IMR-90 (cell line): Measurements from ENCODE around the gene TARBP2. TPM values are rescaled to one million over a fixed set of nuclear protein-coding genes. Genes with fewer than 3 reads are reported as not detected.

ENCODE experiments used
- ATAC-seq: fragments of 200-7000 bp; cut with Tn5 transposase; 2 replicates; pipeline ENCODE4 v1.9.1; 2020; ENCODE audit warnings: low read depth, mild to moderate bottlenecking, moderate library complexity
- BruUV-seq: library from RNA; stranded (reverse); fragments of 400-500 nt; replicated peaks from 2 replicates; lab custom pipeline; 2021; lab: Mats Ljungman, UMichigan
- CTCF ChIA-PET: fragments of 300-600 bp; formaldehyde crosslinking; extraction: SDS; loops from one replicate; lab custom pipeline; 2021; ENCODE audit warnings: antibody characterized with exemption; lab: Yijun Ruan, JAX
- POLR2A ChIA-PET: fragments of 300-600 bp; sonication (Branson Sonifier 250); formaldehyde crosslinking; loops from one replicate; lab custom pipeline; 2022; ENCODE audit warnings: antibody characterized with exemption; ENCODE audit not compliant: unreplicated experiment; lab: Charles Lee
- DNase-seq: peaks from one replicate; pipeline ENCODE4 v3.0.0; 2013
- H2AFZ ChIP-seq: replicated peaks from 2 replicates; pipeline ENCODE3; 2013; ENCODE audit warnings: low read length, mild to moderate bottlenecking; ENCODE audit not compliant: poor library complexity
- H2AK5ac ChIP-seq: 2 replicates; pipeline ENCODE4 v1.6.1; 2013; ENCODE audit warnings: low read depth, low read length, inconsistent platforms
- H2AK9ac ChIP-seq: replicated peaks from 2 replicates; pipeline ENCODE3; 2013; ENCODE audit warnings: mild to moderate bottlenecking, low read depth, low read length, moderate library complexity; ENCODE audit not compliant: poor library complexity
- H2BK120ac ChIP-seq: 2 replicates; pipeline ENCODE4 v1.6.1; 2013; ENCODE audit warnings: low read depth, low read length, inconsistent platforms
- H2BK15ac ChIP-seq: 3 replicates; pipeline ENCODE4 v1.6.1; 2013; ENCODE audit warnings: low read depth, low read length, inconsistent platforms
- H2BK20ac ChIP-seq: 2 replicates; pipeline ENCODE4 v1.6.1; 2013; ENCODE audit warnings: low read depth, mild to moderate bottlenecking, inconsistent platforms, low read length, moderate library complexity
- H2BK5ac ChIP-seq: 2 replicates; pipeline ENCODE4 v1.6.1; 2013; ENCODE audit warnings: mild to moderate bottlenecking, low read depth, low read length, inconsistent platforms; ENCODE audit not compliant: poor library complexity, severe bottlenecking
- H3K14ac ChIP-seq: replicated peaks from 2 replicates; pipeline ENCODE4 v1.6.1; 2013; ENCODE audit warnings: low read depth, low read length, inconsistent platforms
- H3K18ac ChIP-seq: 2 replicates; pipeline ENCODE4 v1.6.1; 2013; ENCODE audit warnings: low read depth, low read length, control low read depth
- H3K23ac ChIP-seq: 2 replicates; pipeline ENCODE4 v1.6.1; 2013; ENCODE audit warnings: low read depth, low read length, inconsistent platforms
- H3K27ac ChIP-seq: 2 replicates; pipeline ENCODE4 v1.5.1; 2013; ENCODE audit warnings: mild to moderate bottlenecking, control low read depth, low read length; ENCODE audit not compliant: insufficient read depth
- H3K27me3 ChIP-seq: 2 replicates; pipeline ENCODE4 v1.6.1; 2013; ENCODE audit warnings: low read length; ENCODE audit not compliant: control insufficient read depth, insufficient read depth
- H3K36me3 ChIP-seq: 2 replicates; pipeline ENCODE4 v1.6.1; 2013; ENCODE audit warnings: low read length, mixed read lengths; ENCODE audit not compliant: control insufficient read depth, insufficient read depth
- H3K4ac ChIP-seq: 2 replicates; pipeline ENCODE4 v1.6.1; 2013; ENCODE audit warnings: low read depth, low read length, inconsistent platforms
- H3K4me1 ChIP-seq: 2 replicates; pipeline ENCODE4 v1.6.1; 2013; ENCODE audit warnings: low read length, mixed read lengths; ENCODE audit not compliant: control insufficient read depth, insufficient read depth
- H3K4me2 ChIP-seq: 2 replicates; pipeline ENCODE4 v1.6.1; 2013; ENCODE audit warnings: low read depth, mild to moderate bottlenecking, control low read depth, low read length, moderate library complexity
- H3K4me3 ChIP-seq: 2 replicates; pipeline ENCODE4 v1.5.1; 2013; ENCODE audit warnings: low read depth, mild to moderate bottlenecking, control low read depth, low read length, moderate library complexity; ENCODE audit not compliant: insufficient read depth
- H3K56ac ChIP-seq: 2 replicates; pipeline ENCODE4 v1.6.1; 2013; ENCODE audit warnings: low read length, inconsistent platforms; ENCODE audit not compliant: insufficient read depth; ENCODE audit errors: extremely low read depth
- H3K79me1 ChIP-seq, 2 experiments: 2 replicates each; pipeline ENCODE4 v1.6.1; 2013; ENCODE audit warnings: low read length in 2 of 2, inconsistent platforms in 1 of 2, low read depth in 1 of 2
- H3K9ac ChIP-seq: 2 replicates; pipeline ENCODE4 v1.6.1; 2013; ENCODE audit warnings: low read depth, low read length, control low read depth
- H3K9me1 ChIP-seq: 2 replicates; pipeline ENCODE4 v1.6.1; 2013; ENCODE audit warnings: low read length, inconsistent platforms; ENCODE audit not compliant: insufficient read depth
- H3K9me3 ChIP-seq: 2 replicates; pipeline ENCODE4 v1.6.1; 2013; ENCODE audit warnings: low read length; ENCODE audit not compliant: control insufficient read depth, insufficient read depth
- H4K20me1 ChIP-seq: 2 replicates; pipeline ENCODE4 v1.6.1; 2013; ENCODE audit warnings: low read length, inconsistent platforms; ENCODE audit not compliant: insufficient read depth
- H4K5ac ChIP-seq: 2 replicates; pipeline ENCODE4 v1.6.1; 2013; ENCODE audit warnings: mild to moderate bottlenecking, low read depth, low read length, control low read depth
- H4K8ac ChIP-seq, 2 experiments: 2 replicates each; pipeline ENCODE4 v1.6.1; 2013; ENCODE audit warnings: low read depth in 2 of 2, low read length in 2 of 2, control low read depth in 1 of 2, inconsistent platforms in 1 of 2
- H4K91ac ChIP-seq: 2 replicates; pipeline ENCODE4 v1.6.1; 2013; ENCODE audit warnings: low read depth, low read length, inconsistent platforms; ENCODE audit not compliant: insufficient read depth
- BHLHE40 ChIP-seq: fragments of 150-350 bp; IDR thresholded peaks from 2 replicates; pipeline ENCODE4 v1.6.1; 2016; ENCODE audit warnings: mild to moderate bottlenecking, low read depth, low read length
- CEBPB ChIP-seq: IDR thresholded peaks from 2 replicates; pipeline ENCODE4 v1.6.1; 2012; ENCODE audit warnings: low read depth, low read length, improper control_type of control experiment
- CHD1 ChIP-seq: IDR thresholded peaks from 2 replicates; pipeline ENCODE4 v1.6.1; 2012; ENCODE audit warnings: low read depth, low read length, improper control_type of control experiment
- CTCF ChIP-seq: conservative IDR thresholded peaks from 2 replicates; pipeline ENCODE4 v1.5.1; 2012; ENCODE audit warnings: mild to moderate bottlenecking, low read depth, low read length, improper control_type of control experiment
- ELK1 ChIP-seq: fragments of 150-350 bp; IDR thresholded peaks from 2 replicates; pipeline ENCODE4 v1.6.1; 2016; ENCODE audit warnings: low read depth, mild to moderate bottlenecking, low read length, moderate library complexity, borderline replicate concordance
- MAFK ChIP-seq: IDR thresholded peaks from 2 replicates; pipeline ENCODE4 v1.6.1; 2012; ENCODE audit warnings: low read depth, low read length, improper control_type of control experiment
- MAZ ChIP-seq: IDR thresholded peaks from 2 replicates; pipeline ENCODE4 v1.6.1; 2012; ENCODE audit warnings: low read depth, mild to moderate bottlenecking, low read length, improper control_type of control experiment, moderate library complexity, borderline replicate concordance
- MXI1 ChIP-seq: IDR thresholded peaks from 2 replicates; pipeline ENCODE4 v1.6.1; 2012; ENCODE audit warnings: low read depth, mild to moderate bottlenecking, low read length, moderate library complexity, borderline replicate concordance
- NFE2L2 ChIP-seq: fragments of 150-350 bp; IDR thresholded peaks from 2 replicates; pipeline ENCODE4 v1.6.1; 2016; ENCODE audit warnings: low read depth, mild to moderate bottlenecking, low read length
- POLR2A ChIP-seq: IDR thresholded peaks from 2 replicates; pipeline ENCODE4 v1.6.1; 2012; ENCODE audit warnings: mild to moderate bottlenecking, low read depth, low read length
- RAD21 ChIP-seq: IDR thresholded peaks from 2 replicates; pipeline ENCODE4 v1.6.1; 2012; ENCODE audit warnings: low read length, improper control_type of control experiment
- RCOR1 ChIP-seq: IDR thresholded peaks from 2 replicates; pipeline ENCODE4 v1.6.1; 2012; ENCODE audit warnings: mild to moderate bottlenecking, low read length, improper control_type of control experiment; ENCODE audit not compliant: insufficient replicate concordance
- RFX5 ChIP-seq: IDR thresholded peaks from 2 replicates; pipeline ENCODE4 v1.8.0; 2012; ENCODE audit warnings: low read depth, mild to moderate bottlenecking, low read length, moderate library complexity
- SMC3 ChIP-seq: fragments of 150-350 bp; IDR thresholded peaks from 2 replicates; pipeline ENCODE4 v1.6.1; 2016; ENCODE audit warnings: low read depth, mild to moderate bottlenecking, antibody characterized with exemption, low read length, moderate library complexity
- WGBS, 2 experiments: methylation state at CpG; one replicate each; pipeline versions ENCODE4 v1.1.5 to v1.1.7; 2013; ENCODE audit warnings: missing lambda C conversion rate in 2 of 2; ENCODE audit not compliant: insufficient read length in 1 of 2; ENCODE audit errors: extremely low coverage in 2 of 2; 5-methylcytosine and 5-hydroxymethylcytosine counted together
- dilution Hi-C: fragments of 300-500 bp; cut with HindIII; formaldehyde crosslinking; loops from one replicate; pipeline ENCODE4 v1.14.3; 2018; ENCODE audit warnings: low sequenced_read_pairs; ENCODE audit not compliant: unreplicated experiment
- in situ Hi-C: fragments of 300-500 bp; cut with MboI; formaldehyde crosslinking; loops from 3 replicates; pipeline ENCODE4 v1.14.3; 2019; ENCODE audit warnings: low sequenced_read_pairs, inconsistent platforms, mixed read lengths
- intact Hi-C: fragments of 100-400 bp; cut with micrococcal nuclease; formaldehyde crosslinking; loops from 2 replicates; pipeline ENCODE4 v1.10.0; 2022
- polyA plus RNA-seq, 3 experiments: library from polyadenylated mRNA; depleted of rRNA; stranded (reverse); fragments of >200 nt; gene quantifications; 2 replicates each; pipeline ENCODE4 v1.2.3, GENCODE V29; 2012; ENCODE audit warnings: low replicate concordance in 1 of 3
- total RNA-seq: library from RNA; depleted of rRNA; stranded (reverse); fragments of >200 nt; gene quantifications from 2 replicates; pipeline ENCODE4 v1.2.3, GENCODE V29; 2012
- TF ChIP-seq, protein P1 (sequence below): fragments of 150-350 bp; IDR thresholded peaks from 2 replicates; pipeline ENCODE4 v1.6.1; 2017; ENCODE audit warnings: mild to moderate bottlenecking, antibody characterized with exemption, low read length, low read depth

TARBP2 gene
- total and polyA plus RNA-seq, 2 of the 4 experiments (the other 2 are of a cell fraction), result 27.4 to 46.1 TPM

GRCh38 chr12:53451661-53452158 lies 49.4 kb upstream of the TARBP2 start, which contains the start of gene PCBP2:
TSS of gene PCBP2 (plus strand) at chr12:53452102. CDS start at chr12:53454801, 2,699 bp downstream.
- H2AK5ac ChIP-seq, result peak within 1 kb of the TSS; percentile 96
- ChIA-PET CTCF (no interaction called here), POLR2A (no interaction called here)
- H3K23ac ChIP-seq, result peak within 1 kb of the TSS; percentile 87
- no peak within 1 kb of the TSS for H2BK15ac ChIP-seq
- no TSS peak for BruUV-seq
- peak within 1 kb of the TSS; percentile 95 for H4K5ac ChIP-seq
- H3K9ac ChIP-seq, result peak within 1 kb of the TSS; percentile 96
- no peaks in the 10 kb centered on the region for H3K27me3 ChIP-seq
- H2BK120ac ChIP-seq, result no peak within 1 kb of the TSS
- H3K4me2 ChIP-seq, result peak within 1 kb of the TSS; percentile 98
- H2BK5ac ChIP-seq, result peak within 1 kb of the TSS; percentile 97
- intact Hi-C loops, result loop anchor here (2.0 to 5.0 kb wide), 2 partner anchors 51 to 71 kb away; partner anchors contain the start of genes SP1 and TARBP2
- 2% methylated on average over 10 of the region's 32 CpGs; no CpG with 5 or more reads in 1 of the 2 experiments for WGBS, 2 experiments
- peak within 1 kb of the TSS; percentile 92 for H3K27ac ChIP-seq
- in situ Hi-C loops, result no loop called here
- H4K20me1 ChIP-seq, result peaks cover 45% of the 10 kb centered on the region
- ATAC-seq (peak; percentile 91), DNase-seq (peak; percentile 100)
- H3K79me1 ChIP-seq, result peaks cover 19 to 38% of the 10 kb centered on the region in 2 experiments
- dilution Hi-C loops, result no loop called here
- H3K4me1 ChIP-seq, result peaks cover 5% of the 10 kb centered on the region
- H2AFZ ChIP-seq, result peak within 1 kb of the TSS; percentile 94
- no peak within 1 kb of the TSS for H2BK20ac ChIP-seq
- peak within 1 kb of the TSS; percentile 89 for H4K91ac ChIP-seq
- peak within 1 kb of the TSS; percentile 61 to 96; a peak in 3 of 4 replicates for H4K8ac ChIP-seq
- peak within 1 kb of the TSS; percentile 98 for H3K4me3 ChIP-seq
- peak within 1 kb of the TSS; percentile 92 for H3K56ac ChIP-seq
- H3K9me1 ChIP-seq, result no peaks in the 10 kb centered on the region
- peak within 1 kb of the TSS; percentile 98 for H3K14ac ChIP-seq
- peak within 1 kb of the TSS; percentile 99 for H2AK9ac ChIP-seq
- H3K4ac ChIP-seq, result peak within 1 kb of the TSS; percentile 95
- H3K9me3 ChIP-seq, result no peaks in the 10 kb centered on the region
- H3K36me3 ChIP-seq, result peaks cover 24% of the 10 kb centered on the region
- H3K18ac ChIP-seq, result peak within 1 kb of the TSS; percentile 93
- TF ChIP-seq CHD1, result no peak
- peak; percentile 10; the same call in 1 of the 2 replicates for TF ChIP-seq BHLHE40
- TF ChIP-seq, protein P1, sequence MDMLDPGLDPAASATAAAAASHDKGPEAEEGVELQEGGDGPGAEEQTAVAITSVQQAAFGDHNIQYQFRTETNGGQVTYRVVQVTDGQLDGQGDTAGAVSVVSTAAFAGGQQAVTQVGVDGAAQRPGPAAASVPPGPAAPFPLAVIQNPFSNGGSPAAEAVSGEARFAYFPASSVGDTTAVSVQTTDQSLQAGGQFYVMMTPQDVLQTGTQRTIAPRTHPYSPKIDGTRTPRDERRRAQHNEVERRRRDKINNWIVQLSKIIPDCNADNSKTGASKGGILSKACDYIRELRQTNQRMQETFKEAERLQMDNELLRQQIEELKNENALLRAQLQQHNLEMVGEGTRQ, result 0 out of 2 replicates have a peak, but pooled peaks have one; percentile 8
- peak; percentile 31; the same call in 1 of the 2 replicates for TF ChIP-seq SMC3
- 0 out of 2 replicates have a peak, but pooled peaks have one; percentile 29 for TF ChIP-seq MAFK
- no peak for TF ChIP-seq ELK1
- peak; percentile 95 for TF ChIP-seq CTCF
- TF ChIP-seq RCOR1, result peak; percentile 48
- peak; percentile 42 for TF ChIP-seq RAD21
- TF ChIP-seq MAZ, result peak; percentile 97
- TF ChIP-seq MXI1, result peak; percentile 67; the same call in 1 of the 2 replicates
- TF ChIP-seq POLR2A, result peak; percentile 93
- peak; percentile 16; the same call in 1 of the 2 replicates for TF ChIP-seq NFE2L2
- peak; percentile 95 for TF ChIP-seq CEBPB
- peak; percentile 43; the same call in 1 of the 2 replicates for TF ChIP-seq RFX5
